Natural killer cell treated with Interleukin-12 subunit alpha and Interleukin-12 subunit beta and Interleukin-15 and Interleukin-18, amount 100 ng/mL, for 72 hours (primary cell): Measurements from ENCODE around the gene AMBRA1. TPM values are rescaled to one million over a fixed set of nuclear protein-coding genes. Genes with fewer than 3 reads are reported as not detected.
A peak's percentile ranks its signal among the peaks of the same experiment; 100 is the strongest.

Experiments
- ATAC-seq, 2 donors: fragments of 150-1000 bp; cut with Tn5 transposase in 1 of 2; sonication (Bioruptor Pico), chemical (Tn5 transposase) in 1 of 2; 2 replicates each; pipeline ENCODE4 v1.10.0; 2021
- DNase-seq: peaks from one replicate; pipeline ENCODE4 v3.0.0; 2022; ENCODE audit warnings: low spot score
- H3K27ac Mint-ChIP-seq, 2 donors: 1 replicate in 1 of 2; 2 replicates in 1 of 2; pipeline ENCODE4 v1.8.0; 2022; ENCODE audit warnings: mixed read lengths in 2 of 2, mild to moderate bottlenecking in 1 of 2, moderate library complexity in 1 of 2
- H3K27me3 Mint-ChIP-seq, 2 donors: 1 replicate in 1 of 2; 2 replicates in 1 of 2; pipeline ENCODE4 v1.8.0; 2022; ENCODE audit warnings: mixed read lengths in 2 of 2
- H3K36me3 Mint-ChIP-seq: one replicate; pipeline ENCODE4 v1.8.0; 2022; ENCODE audit warnings: mixed read lengths
- H3K4me1 Mint-ChIP-seq, 2 donors: 1 replicate in 1 of 2; 2 replicates in 1 of 2; pipeline ENCODE4 v1.8.0; 2022; ENCODE audit warnings: low read depth in 2 of 2, mixed read lengths in 2 of 2, mild to moderate bottlenecking in 1 of 2
- H3K4me3 Mint-ChIP-seq: one replicate; pipeline ENCODE4 v1.8.0; 2022; ENCODE audit warnings: mixed read lengths
- H3K9me3 Mint-ChIP-seq: 2 replicates; pipeline ENCODE4 v1.8.0; 2022; ENCODE audit warnings: mixed read lengths
- total RNA-seq, 2 donors: library from RNA; stranded (reverse); gene quantifications; one replicate each; pipeline ENCODE4 v1.2.3, GENCODE V29; 2022

Gene AMBRA1
- total RNA-seq, 2 donors from 2014 or later: 50.7 to 72.4 TPM

DNA sequence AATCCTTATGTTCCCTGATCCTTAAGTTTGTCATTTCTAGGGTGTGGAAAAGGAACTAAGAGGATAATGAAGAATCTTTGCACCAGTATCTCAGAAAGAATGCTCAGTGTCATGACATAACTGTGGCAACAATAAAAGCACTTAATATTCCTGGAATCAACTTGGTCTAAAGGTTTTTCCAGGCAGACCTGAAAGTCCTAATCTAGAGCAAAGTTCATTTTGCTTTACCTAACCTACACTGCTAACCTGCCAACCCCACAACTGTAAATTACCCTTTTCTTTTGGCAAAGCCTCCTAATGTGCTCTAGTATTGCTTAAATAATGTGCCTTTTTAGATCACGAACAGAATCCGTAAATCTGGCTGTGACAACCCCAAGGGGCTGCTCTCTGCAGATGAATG lies 82.5 kb downstream of the AMBRA1 start:
- Mint-ChIP-seq H3K27me3 (no peaks in the 10 kb centered on the region), H3K4me3 (no peak overlapping the region), H3K9me3 (no peaks in the 10 kb centered on the region), H3K27ac (no peak overlapping the region), H3K36me3 (peaks cover 3% of the 10 kb centered on the region), H3K4me1 (peaks cover 18 to 21% of the 10 kb centered on the region in 2 donors)
- DNase-seq: no peak
- ATAC-seq: no peak

DNA sequence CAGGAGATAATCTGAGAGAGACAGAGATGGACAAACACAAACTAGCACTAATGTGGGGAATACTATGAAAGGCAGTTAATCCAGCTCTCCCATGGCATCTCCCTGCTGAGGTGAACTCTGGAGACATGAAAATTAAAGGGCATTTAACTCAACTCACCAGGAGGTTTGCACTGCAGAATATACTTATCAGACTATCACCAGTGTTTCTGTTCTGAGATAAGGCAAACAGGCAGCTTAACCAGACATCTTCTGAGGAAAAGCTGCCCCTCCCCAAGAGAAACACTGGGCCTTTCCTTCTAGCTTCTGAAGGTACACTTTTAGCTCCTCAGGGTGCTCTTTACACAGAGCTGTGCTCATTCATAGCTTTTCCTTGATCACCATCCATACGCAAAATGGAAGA lies 85.5 kb downstream of the AMBRA1 start:
- Mint-ChIP-seq H3K9me3 (no peaks in the 10 kb centered on the region), H3K36me3 (peaks cover 5% of the 10 kb centered on the region)

DNA sequence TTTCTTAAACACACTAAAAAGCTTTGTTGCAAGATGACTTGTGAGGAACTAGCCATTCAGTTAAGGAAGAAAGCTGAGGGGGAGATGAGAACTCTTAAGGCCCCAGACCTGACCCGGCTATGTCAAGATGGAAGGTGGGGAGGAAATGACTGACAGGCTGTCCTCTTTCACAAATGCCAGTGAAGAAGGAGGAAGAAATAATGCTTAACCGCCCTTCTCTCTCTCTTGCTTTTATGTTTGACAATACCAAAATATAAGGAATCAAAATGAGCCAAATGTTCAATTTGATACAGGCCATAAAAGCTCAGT lies 87.4 kb downstream of the AMBRA1 start:
- Mint-ChIP-seq H3K36me3 (peaks cover 5% of the 10 kb centered on the region), H3K4me3 (peak overlapping the region; percentile 8)

More for the DNA sequence above, 85.5 kb downstream of the AMBRA1 start:
- H3K4me1 Mint-ChIP-seq: peaks cover 21 to 24% of the 10 kb centered on the region in 2 donors
- no peak for DNase-seq
- no peak overlapping the region for H3K4me3 Mint-ChIP-seq
- ATAC-seq: no peak
- peak overlapping the region in 1 of 2 donors; percentile 58 for H3K27ac Mint-ChIP-seq
- no peaks in the 10 kb centered on the region for H3K27me3 Mint-ChIP-seq

DNA sequence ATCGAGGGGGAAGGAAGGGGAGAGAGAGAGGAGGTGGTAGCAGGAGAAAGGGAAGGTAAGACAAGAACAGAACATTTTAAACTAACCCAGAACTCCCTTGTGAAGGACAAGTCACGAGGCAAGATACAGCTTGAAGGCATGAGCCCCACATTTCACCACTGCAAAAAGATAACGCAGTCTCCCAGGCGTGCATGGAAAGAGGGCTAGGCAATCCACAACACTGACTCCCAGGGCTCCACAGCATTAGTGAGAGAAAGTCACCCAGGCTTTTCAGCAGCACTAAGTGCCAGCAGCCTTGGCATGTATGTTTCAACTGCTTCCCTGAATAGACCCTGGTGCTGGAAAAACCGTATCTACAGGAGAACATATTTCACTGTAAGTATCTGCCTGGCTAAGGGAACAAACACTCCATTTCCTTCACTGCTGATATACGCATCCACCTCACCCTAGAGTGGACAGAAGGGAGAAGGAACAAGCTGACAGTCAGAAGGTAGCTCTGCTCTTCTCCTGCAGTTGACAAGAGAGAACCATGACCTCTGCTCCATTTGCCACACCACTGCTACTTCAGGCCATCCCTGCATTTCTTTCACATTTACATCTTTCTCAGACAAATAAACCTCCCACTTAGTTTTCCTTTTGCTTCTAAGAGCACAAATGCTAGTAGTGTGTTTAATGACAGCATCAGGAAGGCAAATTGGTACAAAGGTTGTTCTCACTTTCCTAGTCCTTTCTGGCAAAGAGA lies 87.9 kb downstream of the AMBRA1 start:
- ATAC-seq: no peak
- Mint-ChIP-seq H3K27ac (peak overlapping the region; percentile 33 to 48), H3K27me3 (no peaks in the 10 kb centered on the region), H3K4me3 (peak overlapping the region; percentile 21), H3K9me3 (no peaks in the 10 kb centered on the region), H3K4me1 (peaks cover 17 to 24% of the 10 kb centered on the region in 2 donors), H3K36me3 (peaks cover 5% of the 10 kb centered on the region)
- no peak for DNase-seq

More for the DNA sequence above, 87.4 kb downstream of the AMBRA1 start:
- Mint-ChIP-seq H3K27me3 (no peaks in the 10 kb centered on the region), H3K27ac (peak overlapping the region; percentile 33 to 48), H3K9me3 (no peaks in the 10 kb centered on the region), H3K4me1 (peaks cover 17 to 24% of the 10 kb centered on the region in 2 donors)
- ATAC-seq (no peak), DNase-seq (no peak)

DNA sequence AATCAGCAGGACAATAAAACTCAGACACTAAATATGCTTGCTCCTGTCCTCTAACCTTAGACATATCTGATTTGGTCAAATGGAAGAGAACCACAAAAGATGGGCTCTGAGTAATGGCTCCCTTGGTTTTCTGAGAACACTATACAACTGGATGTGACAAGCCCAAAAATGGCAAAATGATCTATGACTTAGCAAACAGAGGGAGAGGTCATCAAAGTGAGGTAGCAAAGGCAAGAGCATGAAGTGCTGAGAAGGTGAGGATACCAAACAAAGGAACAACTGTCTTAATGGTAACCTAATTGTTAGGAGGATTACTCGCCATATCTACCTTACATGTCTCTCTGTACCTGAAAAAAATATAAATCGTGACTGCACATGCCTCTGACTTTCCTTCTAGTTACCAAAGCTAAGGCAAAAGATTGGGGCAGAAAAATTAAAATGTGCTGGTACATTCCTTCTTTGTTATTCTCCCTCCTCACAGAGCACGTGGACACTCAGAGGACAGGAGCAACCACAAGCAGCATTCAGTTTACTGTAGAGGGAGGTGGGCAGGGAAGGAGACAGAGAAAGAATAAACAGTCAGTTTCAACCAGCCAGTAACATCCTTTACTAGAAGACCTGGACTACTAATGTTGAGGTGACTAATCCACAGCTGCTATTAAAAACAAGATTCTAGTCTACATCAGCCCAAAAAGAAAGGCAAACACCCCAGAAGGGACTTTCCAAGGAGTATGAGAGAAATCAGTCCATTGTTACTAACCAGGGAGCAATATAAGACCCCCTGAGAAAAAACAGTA lies 88.8 kb downstream of the AMBRA1 start:
- Mint-ChIP-seq H3K4me1 (peaks cover 21 to 24% of the 10 kb centered on the region in 2 donors), H3K36me3 (peaks cover 5% of the 10 kb centered on the region), H3K27me3 (no peaks in the 10 kb centered on the region), H3K27ac (peak overlapping the region; percentile 26 to 48), H3K4me3 (peak overlapping the region; percentile 21), H3K9me3 (no peaks in the 10 kb centered on the region)
- ATAC-seq: peak in 1 of 2 donors; percentile 79
- no peak for DNase-seq

DNA sequence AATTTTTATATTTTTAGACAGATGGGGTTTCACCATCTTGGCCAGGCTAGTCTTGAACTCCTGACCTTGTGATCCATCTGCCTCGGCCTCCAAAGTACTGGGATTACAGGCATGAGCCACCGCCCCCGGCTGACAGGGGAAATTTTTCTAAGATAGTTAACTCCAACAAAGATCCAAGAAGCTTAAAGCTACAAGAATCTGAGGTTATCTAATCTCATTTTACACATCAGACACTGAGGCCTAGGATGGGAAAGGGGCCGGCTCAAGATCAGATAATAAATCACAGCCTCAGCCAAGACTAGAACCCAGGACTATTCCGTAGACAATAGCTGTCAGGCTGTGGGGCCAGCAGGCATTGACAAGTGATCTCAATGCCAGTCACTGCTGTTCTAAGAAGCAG lies 94.0 kb downstream of the AMBRA1 start:
- Mint-ChIP-seq H3K4me1 (peaks cover 6 to 10% of the 10 kb centered on the region in 2 donors), H3K27me3 (no peaks in the 10 kb centered on the region), H3K9me3 (no peaks in the 10 kb centered on the region), H3K4me3 (no peak overlapping the region), H3K36me3 (no peaks in the 10 kb centered on the region), H3K27ac (no peak overlapping the region)
- ATAC-seq (no peak), DNase-seq (no peak)

DNA sequence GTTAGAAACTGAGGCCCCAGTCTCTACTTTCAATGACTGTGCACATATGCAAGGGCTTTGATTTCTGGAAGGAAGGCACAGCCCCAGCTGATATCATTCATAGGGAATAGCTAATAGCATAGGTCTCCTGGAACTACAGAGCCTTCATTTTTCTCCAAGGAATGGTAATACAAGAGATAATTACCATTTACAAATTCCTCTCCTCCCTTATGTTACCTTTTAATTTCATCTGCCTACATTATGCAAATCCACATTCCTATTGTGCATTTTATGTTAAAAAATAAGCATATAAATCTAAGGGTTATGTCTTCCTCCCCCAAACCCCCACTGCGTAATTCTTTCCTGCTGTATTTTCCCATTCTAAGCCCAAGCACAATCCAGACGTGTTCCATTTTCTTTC lies 94.9 kb downstream of the AMBRA1 start:
- DNase-seq (no peak), ATAC-seq (no peak)
- Mint-ChIP-seq H3K36me3 (no peaks in the 10 kb centered on the region), H3K9me3 (no peaks in the 10 kb centered on the region), H3K27me3 (no peaks in the 10 kb centered on the region), H3K4me3 (no peak overlapping the region), H3K4me1 (peaks cover 0 to 9% of the 10 kb centered on the region in 2 donors), H3K27ac (no peak overlapping the region)

DNA sequence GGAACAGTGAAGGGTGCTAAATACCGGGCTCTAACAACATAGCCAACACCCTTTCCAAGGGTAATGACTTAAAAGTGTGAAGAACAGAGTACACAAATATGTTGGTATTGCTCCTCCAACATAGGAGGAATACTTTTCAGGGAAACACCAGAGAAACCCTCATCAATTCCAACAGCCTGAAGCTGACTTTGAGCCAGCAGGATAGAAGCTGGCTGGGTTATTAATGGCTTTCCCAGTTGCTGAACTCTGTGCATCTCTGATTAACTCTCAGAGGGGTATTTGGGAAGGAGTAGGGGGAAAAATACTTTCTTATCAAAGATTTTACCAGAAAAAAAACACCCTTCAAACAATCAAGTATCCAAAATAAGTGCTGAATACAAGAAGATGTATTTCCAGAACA lies 95.6 kb downstream of the AMBRA1 start:
- Mint-ChIP-seq H3K27ac (no peak overlapping the region), H3K9me3 (no peaks in the 10 kb centered on the region), H3K36me3 (no peaks in the 10 kb centered on the region), H3K27me3 (no peaks in the 10 kb centered on the region), H3K4me3 (no peak overlapping the region), H3K4me1 (peaks cover 0 to 9% of the 10 kb centered on the region in 2 donors)
- no peak for DNase-seq
- no peak for ATAC-seq

DNA sequence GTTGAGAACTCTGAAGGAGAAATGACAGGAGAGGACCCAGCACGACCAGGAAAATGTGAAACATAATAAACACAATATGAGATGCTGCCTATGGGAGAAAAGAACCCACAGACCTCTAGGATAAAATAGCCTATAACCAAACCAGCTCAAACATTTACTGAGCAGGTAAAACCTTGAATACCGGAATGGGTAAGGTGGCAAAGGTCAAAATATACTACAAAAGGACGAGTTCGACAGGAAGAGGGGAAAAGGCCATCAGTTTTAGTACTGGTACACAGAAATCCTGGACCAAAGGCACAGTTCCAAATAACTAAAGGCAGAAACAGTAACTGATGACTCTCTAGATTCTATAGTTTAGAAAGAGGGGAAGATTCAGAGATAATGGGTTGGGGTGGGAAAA lies 96.3 kb downstream of the AMBRA1 start:
- Mint-ChIP-seq H3K27ac (no peak overlapping the region), H3K36me3 (no peaks in the 10 kb centered on the region), H3K4me3 (no peak overlapping the region), H3K27me3 (no peaks in the 10 kb centered on the region), H3K4me1 (peaks cover 0 to 9% of the 10 kb centered on the region in 2 donors), H3K9me3 (no peaks in the 10 kb centered on the region)
- ATAC-seq (no peak), DNase-seq (no peak)

DNA sequence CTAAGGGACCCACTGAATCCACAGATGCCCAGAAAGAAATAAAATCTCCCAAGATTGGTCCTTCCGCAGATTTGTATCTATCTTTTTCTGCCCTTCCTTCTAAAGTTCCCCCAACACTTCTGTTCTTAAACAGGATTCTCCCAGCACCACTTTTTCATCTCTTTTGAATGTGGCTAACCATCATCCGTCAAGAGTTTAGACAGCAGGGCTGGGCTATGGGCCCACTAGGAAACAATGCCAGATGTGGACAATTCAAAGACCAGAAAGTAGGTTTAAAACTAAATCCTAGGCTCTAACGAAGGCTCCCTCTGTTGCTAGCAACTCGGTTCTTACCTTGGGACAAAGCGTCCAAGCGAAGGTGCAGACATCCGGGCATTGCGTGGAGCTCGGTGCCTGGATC lies 100.0 kb downstream of the AMBRA1 start:
- H3K27ac Mint-ChIP-seq: no peak overlapping the region
- DNase-seq: no peak
- no peak for ATAC-seq
- peaks cover 4 to 11% of the 10 kb centered on the region in 2 donors for H3K4me1 Mint-ChIP-seq
- no peaks in the 10 kb centered on the region for H3K9me3 Mint-ChIP-seq
- H3K4me3 Mint-ChIP-seq: no peak overlapping the region
- no peaks in the 10 kb centered on the region for H3K27me3 Mint-ChIP-seq
- H3K36me3 Mint-ChIP-seq: no peaks in the 10 kb centered on the region

DNA sequence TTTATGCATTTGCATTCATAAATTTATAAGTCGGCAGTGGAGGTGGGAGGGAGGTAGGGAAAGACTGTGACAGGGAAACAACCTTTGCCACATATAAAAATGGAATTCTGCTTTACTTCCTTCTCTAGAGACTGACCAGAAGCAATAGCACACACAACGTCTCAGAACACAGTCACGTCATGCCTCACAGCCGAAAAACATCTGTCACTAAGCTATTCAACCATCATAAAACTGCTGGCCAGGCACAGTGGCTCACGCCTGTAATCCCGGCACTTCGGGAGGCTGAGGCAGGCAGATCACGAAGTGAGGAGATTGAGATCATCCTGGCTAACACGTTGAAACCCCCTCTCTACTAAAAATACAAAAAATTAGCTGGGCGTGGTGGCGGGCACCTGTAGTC lies 101.3 kb downstream of the AMBRA1 start:
- Mint-ChIP-seq H3K27me3 (no peaks in the 10 kb centered on the region), H3K36me3 (no peaks in the 10 kb centered on the region), H3K27ac (no peak overlapping the region), H3K9me3 (no peaks in the 10 kb centered on the region), H3K4me1 (peaks cover 4 to 11% of the 10 kb centered on the region in 2 donors), H3K4me3 (no peak overlapping the region)
- DNase-seq: no peak
- no peak for ATAC-seq

DNA sequence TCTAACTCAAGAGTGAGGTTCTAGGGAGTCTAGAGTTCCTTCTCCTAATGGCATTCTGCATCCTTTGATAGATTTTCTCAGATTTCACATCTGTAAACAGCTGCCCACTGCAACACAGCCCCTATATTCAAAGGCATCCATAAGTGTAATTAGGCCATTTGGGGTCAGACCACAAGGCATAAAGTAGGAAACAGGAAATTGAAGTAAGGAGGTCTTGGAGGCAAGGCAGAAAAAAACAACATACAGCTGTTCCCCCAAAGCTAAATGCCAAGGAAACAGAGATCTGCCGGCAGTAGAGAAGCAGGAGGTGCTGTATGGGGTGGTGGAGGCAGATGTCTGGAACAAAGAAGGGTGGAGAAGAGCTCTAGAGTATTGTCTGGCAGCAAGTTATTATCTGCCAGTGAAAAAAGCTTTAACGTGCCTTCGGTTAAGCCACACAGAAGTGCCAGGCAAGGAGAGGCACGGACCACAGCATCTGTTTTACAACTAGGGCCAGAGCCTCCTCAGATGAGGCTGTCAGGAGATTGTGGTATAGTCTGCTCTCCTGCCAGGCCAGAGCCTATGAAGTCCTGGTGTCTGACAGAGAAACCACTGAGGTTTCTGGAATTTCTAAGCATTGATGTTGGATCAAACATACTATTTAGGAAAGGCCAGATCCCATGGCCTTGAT lies 102.0 kb downstream of the AMBRA1 start:
- Mint-ChIP-seq H3K36me3 (no peaks in the 10 kb centered on the region), H3K4me3 (no peak overlapping the region), H3K27ac (peak overlapping the region in 1 of 2 donors; percentile 5), H3K4me1 (peaks cover 4 to 10% of the 10 kb centered on the region in 2 donors), H3K27me3 (no peaks in the 10 kb centered on the region), H3K9me3 (no peaks in the 10 kb centered on the region)
- ATAC-seq (no peak), DNase-seq (no peak)

DNA sequence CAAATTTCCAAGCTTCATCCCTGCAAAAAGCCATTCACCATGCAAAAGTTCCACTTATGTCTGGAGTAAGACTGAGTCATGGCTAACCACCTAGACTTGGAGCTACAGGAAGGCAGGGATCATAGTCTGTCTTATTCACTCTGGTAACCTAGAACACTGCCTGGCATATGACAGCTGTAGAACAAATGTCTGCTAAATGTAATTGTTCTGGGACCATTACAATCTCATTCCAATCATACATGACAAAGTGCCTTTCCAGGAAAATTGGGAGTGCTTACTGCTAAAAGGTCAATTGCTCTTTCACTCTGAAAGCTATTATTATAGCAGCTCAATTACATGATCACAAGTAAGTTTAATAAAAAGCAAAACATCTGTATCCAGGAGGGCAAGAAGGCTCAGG lies 103.2 kb downstream of the AMBRA1 start:
- no peak overlapping the region for H3K4me3 Mint-ChIP-seq
- H3K27ac Mint-ChIP-seq: no peak overlapping the region
- no peaks in the 10 kb centered on the region for H3K9me3 Mint-ChIP-seq
- H3K27me3 Mint-ChIP-seq: no peaks in the 10 kb centered on the region
- H3K36me3 Mint-ChIP-seq: no peaks in the 10 kb centered on the region
- DNase-seq (no peak), ATAC-seq (no peak)
- peaks cover 5 to 10% of the 10 kb centered on the region in 2 donors for H3K4me1 Mint-ChIP-seq
